ENCODE results near the gene ARHGEF19.

- TF ChIP-seq EZH2 (IDR thresholded peaks at IDR 0.05; ENCODE audit: insufficient read depth, poor library complexity, severe bottlenecking) (no peak), EZH2phosphoT487 (IDR thresholded peaks at IDR 0.05; ENCODE audit: insufficient read depth, low read depth) (no peak)
Measured at GRCh38 chr1:16195518-16195905, 16.9 kb downstream of the ARHGEF19 start.

Measured in GM23248 (cell line).